Upper lobe of left lung (tissue), 6 donors: ENCODE measurements around the gene MTCL3.

Experiments
- ATAC-seq, 2 donors: fragments of 200-7000 bp; cut with Tn5 transposase; one replicate each; pipeline ENCODE4 v1.9.1; 2022; ENCODE audit warnings: mild to moderate bottlenecking in 2 of 2, moderate library complexity in 2 of 2; ENCODE audit not compliant: low FRiP score in 2 of 2
- DNase-seq, 2 donors: peaks; one replicate each; pipeline ENCODE4 v3.0.0-alpha.2; 2019 to 2020
- H3K27ac ChIP-seq, 4 donors: fragments of 200-600 bp; sonication (generic); one replicate each; pipeline ENCODE4 v1.5.1; 2016 to 2019
- H3K27me3 ChIP-seq, 4 donors: fragments of 200-600 bp; sonication (generic); one replicate each; pipeline ENCODE4 v1.5.1; 2017 to 2019
- H3K36me3 ChIP-seq, 4 donors: fragments of 200-600 bp; sonication (generic); one replicate each; pipeline ENCODE4 v1.5.1; 2016 to 2019
- H3K4me1 ChIP-seq, 4 donors: fragments of 200-600 bp; sonication (generic); one replicate each; pipeline ENCODE4 v1.5.1; 2018 to 2019
- H3K4me3 ChIP-seq, 4 donors: fragments of 200-600 bp; sonication (generic); one replicate each; pipeline ENCODE4 v1.5.1; 2017 to 2019; ENCODE audit warnings: mild to moderate bottlenecking in 2 of 4, moderate library complexity in 1 of 4
- H3K9me3 ChIP-seq, 4 donors: fragments of 200-600 bp; sonication (generic); one replicate each; pipeline ENCODE4 v1.5.1; 2018 to 2019
- EP300 ChIP-seq, 4 donors: sonication (generic); formaldehyde crosslinking; IDR thresholded peaks; one replicate each; pipeline ENCODE4 v1.5.1; 2017; ENCODE audit warnings: antibody characterized with exemption in 4 of 4, control low read depth in 2 of 4
- POLR2A ChIP-seq, 4 donors: fragments of 450-650 bp; IDR thresholded peaks; one replicate each; pipeline ENCODE4 v1.5.1; 2016 to 2017; ENCODE audit warnings: antibody characterized with exemption in 4 of 4, mild to moderate bottlenecking in 2 of 4
- POLR2AphosphoS5 ChIP-seq, 2 donors: sonication (generic); formaldehyde crosslinking; IDR thresholded peaks; one replicate each; pipeline ENCODE4 v1.5.1; 2017; ENCODE audit warnings: antibody characterized with exemption in 2 of 2
- WGBS, 2 donors: methylation state at CpG; one replicate each; pipeline ENCODE4 v1.1.5; 2017 to 2018; 5-methylcytosine and 5-hydroxymethylcytosine counted together
- TF ChIP-seq, protein P1 (sequence below), 6 experiments: fragments of 450-650 bp in 4 of 6; fragments of 200-600 bp in 2 of 6; sonication (generic) in 2 of 6; IDR thresholded peaks; one replicate each; pipeline ENCODE4 v1.5.1; 2016 to 2019; ENCODE audit warnings: antibody characterized with exemption in 6 of 6
- donor health status: DM: no; HTN: no; CAD: no; lungs with moderate emphysema.
- donor health status: DM: no; HTN: yes; CAD: no; lungs with severe emphysema.

Gene MTCL3

DNA sequence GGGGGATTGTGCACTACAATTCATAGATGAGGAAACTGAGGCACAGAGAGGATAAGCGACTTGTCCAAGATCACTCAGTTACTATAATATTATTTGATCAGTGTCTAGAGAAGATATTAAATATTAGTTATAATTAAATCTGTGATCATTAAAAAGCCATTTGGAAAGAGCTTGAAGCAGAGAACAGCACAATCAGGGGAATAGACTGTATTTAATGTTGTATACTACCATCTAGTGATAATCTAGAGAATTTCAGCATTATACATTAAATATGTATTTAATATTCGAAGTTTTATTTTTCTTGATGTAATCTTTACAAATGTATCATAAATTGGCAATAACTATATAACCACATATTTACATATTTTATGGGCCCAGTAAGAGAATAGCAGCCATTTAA is 20.1 kb upstream of the MTCL3 start:
- no peaks in the 10 kb centered on the region for H3K4me1 ChIP-seq
- TF ChIP-seq POLR2AphosphoS5 (IDR thresholded peaks at IDR 0.05) = no peak
- TF ChIP-seq, protein P1, sequence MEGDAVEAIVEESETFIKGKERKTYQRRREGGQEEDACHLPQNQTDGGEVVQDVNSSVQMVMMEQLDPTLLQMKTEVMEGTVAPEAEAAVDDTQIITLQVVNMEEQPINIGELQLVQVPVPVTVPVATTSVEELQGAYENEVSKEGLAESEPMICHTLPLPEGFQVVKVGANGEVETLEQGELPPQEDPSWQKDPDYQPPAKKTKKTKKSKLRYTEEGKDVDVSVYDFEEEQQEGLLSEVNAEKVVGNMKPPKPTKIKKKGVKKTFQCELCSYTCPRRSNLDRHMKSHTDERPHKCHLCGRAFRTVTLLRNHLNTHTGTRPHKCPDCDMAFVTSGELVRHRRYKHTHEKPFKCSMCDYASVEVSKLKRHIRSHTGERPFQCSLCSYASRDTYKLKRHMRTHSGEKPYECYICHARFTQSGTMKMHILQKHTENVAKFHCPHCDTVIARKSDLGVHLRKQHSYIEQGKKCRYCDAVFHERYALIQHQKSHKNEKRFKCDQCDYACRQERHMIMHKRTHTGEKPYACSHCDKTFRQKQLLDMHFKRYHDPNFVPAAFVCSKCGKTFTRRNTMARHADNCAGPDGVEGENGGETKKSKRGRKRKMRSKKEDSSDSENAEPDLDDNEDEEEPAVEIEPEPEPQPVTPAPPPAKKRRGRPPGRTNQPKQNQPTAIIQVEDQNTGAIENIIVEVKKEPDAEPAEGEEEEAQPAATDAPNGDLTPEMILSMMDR (IDR thresholded peaks at IDR 0.05) = peak in 4 of 6 experiments; percentile 16 to 43 (median 38)
- DNase-seq = no peak

DNA sequence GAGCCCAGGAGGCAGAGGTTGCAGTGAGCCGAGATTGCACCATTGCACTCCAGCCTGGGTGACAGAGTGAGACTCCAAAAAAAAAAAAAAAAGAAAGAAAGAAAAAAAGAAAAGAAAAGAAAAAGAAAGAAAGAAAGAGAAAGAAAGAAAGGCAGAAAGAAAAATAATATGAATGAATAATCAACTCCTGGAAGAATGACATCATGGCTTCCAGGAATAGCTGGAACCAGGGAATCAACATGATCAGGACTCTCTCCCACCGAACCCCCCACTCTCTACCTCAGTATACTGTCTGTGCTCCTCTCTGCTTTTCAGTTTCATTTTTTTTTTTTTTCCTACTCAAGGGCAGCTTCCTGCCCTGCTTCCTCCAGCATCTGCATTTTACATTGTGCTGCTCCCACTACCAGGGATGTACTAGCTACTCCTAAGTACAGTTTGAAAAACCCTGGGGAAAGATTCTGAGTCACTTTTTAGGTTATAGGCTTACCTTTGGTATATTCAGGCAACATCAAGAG is 19.7 kb upstream of the MTCL3 start:
- Histone ChIP-seq H3K27ac (no peak overlapping the region), H3K9me3 (no peaks in the 10 kb centered on the region), H3K27me3 (no peaks in the 10 kb centered on the region), H3K36me3 (no peaks in the 10 kb centered on the region), H3K4me3 (no peak overlapping the region), H3K4me1 (no peaks in the 10 kb centered on the region)
- ATAC-seq = no peak
- DNase-seq = no peak
- WGBS, 2 donors = 60 to 62% methylated on average over 2 of the region's 2 CpGs
- TF ChIP-seq EP300 (IDR thresholded peaks at IDR 0.05) (no peak), POLR2AphosphoS5 (IDR thresholded peaks at IDR 0.05) (no peak), POLR2A (IDR thresholded peaks at IDR 0.05) (no peak)
- TF ChIP-seq, protein P1 (IDR thresholded peaks at IDR 0.05) = no peak

More for the DNA sequence above, 20.1 kb upstream of the MTCL3 start:
- no peak overlapping the region for H3K4me3 ChIP-seq
- H3K27me3 ChIP-seq = no peaks in the 10 kb centered on the region
- 38 to 45% methylated on average over 2 of the region's 2 CpGs for WGBS, 2 donors
- H3K36me3 ChIP-seq = no peaks in the 10 kb centered on the region
- peak in 1 of 2 donors; percentile 67 for ATAC-seq
- H3K9me3 ChIP-seq = no peaks in the 10 kb centered on the region
- H3K27ac ChIP-seq = no peak overlapping the region

DNA sequence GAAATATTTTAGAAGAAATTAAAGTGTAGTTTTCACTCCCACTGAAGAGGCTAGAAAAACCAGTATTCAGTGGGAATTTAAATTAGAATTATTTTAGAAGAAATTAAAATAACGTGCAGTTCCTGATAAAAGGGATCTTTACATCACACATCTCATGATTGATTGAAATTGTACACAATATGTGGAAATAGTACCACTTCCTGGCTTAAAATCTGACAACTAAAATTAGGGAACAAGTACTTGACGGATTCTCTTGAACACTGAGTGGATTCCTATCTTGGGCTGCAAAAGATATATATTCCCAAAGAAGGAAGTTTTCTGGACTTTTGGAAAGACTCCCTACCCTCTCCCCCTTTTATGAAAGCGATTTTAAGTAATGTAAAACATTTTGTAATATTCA is 14.6 kb upstream of the MTCL3 start:
- H3K36me3 ChIP-seq = no peaks in the 10 kb centered on the region
- DNase-seq (no peak), ATAC-seq (no peak)
- WGBS, 2 donors = 33 to 43% methylated on average over 3 of the region's 3 CpGs
- H3K27ac ChIP-seq = no peak overlapping the region
- peaks cover 0 to 3% (median 2%) of the 10 kb centered on the region in 4 donors for H3K4me1 ChIP-seq
- no peak overlapping the region for H3K4me3 ChIP-seq
- no peaks in the 10 kb centered on the region for H3K27me3 ChIP-seq
- TF ChIP-seq EP300 (IDR thresholded peaks at IDR 0.05) = no peak
- no peak for TF ChIP-seq POLR2AphosphoS5 (IDR thresholded peaks at IDR 0.05)
- H3K9me3 ChIP-seq = no peaks in the 10 kb centered on the region

DNA sequence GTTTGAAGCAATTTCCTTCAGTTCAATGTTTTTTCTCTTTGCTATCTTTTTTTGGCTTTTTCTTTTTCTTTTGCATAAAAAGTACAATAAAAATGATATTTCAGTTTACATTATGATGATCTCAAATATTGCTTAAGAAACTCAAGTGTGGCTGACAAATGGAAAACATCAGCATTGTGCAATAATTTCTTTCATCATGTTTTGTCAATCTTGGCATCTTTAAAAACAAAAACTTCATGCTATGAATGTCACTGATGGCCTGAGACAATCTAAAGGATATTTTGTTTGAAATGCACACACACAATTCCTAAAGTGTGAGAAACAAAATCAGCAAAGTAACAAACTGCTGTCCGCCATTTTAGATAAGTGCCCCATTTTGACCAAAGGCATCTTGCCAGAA is 13.9 kb upstream of the MTCL3 start:
- TF ChIP-seq, protein P1 (IDR thresholded peaks at IDR 0.05) = no peak
- TF ChIP-seq POLR2AphosphoS5 (IDR thresholded peaks at IDR 0.05) = no peak
- TF ChIP-seq POLR2A (IDR thresholded peaks at IDR 0.05) = no peak
- no peak for TF ChIP-seq EP300 (IDR thresholded peaks at IDR 0.05)
- no peaks in the 10 kb centered on the region for H3K9me3 ChIP-seq
- peaks cover 0 to 3% (median 2%) of the 10 kb centered on the region in 4 donors for H3K4me1 ChIP-seq
- no peaks in the 10 kb centered on the region for H3K36me3 ChIP-seq
- no peaks in the 10 kb centered on the region for H3K27me3 ChIP-seq
- no peak overlapping the region for H3K4me3 ChIP-seq
- ATAC-seq (no peak), DNase-seq (no peak)
- H3K27ac ChIP-seq = no peak overlapping the region
- WGBS, 2 donors = 84 to 97% methylated on average over 1 of the region's 1 CpG

DNA sequence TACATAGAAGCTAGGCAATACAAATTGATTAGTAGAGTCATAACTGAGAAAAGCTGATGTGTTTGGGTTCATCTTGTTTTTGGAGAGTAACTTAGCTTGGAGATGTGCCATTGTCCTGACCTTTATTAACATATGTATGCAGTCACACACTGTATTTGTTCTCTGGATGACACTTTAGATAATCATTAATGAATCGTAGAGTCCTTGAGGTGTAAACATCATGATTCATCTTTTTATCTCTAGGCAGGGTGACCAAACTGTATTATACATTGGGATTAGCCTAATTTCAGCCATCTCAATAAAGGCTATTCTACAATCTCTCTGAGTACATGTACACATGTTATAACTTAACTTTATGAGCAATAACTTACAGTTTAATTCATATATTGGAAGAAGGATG is 3.6 kb upstream of the MTCL3 start:
- Histone ChIP-seq H3K27ac (no peak overlapping the region), H3K4me3 (no peak overlapping the region), H3K9me3 (no peaks in the 10 kb centered on the region), H3K27me3 (peaks cover 0 to 19% (median 8%) of the 10 kb centered on the region in 4 donors), H3K36me3 (no peaks in the 10 kb centered on the region), H3K4me1 (peaks cover 4 to 13% (median 9%) of the 10 kb centered on the region in 4 donors)
- DNase-seq = no peak
- ATAC-seq = no peak
- TF ChIP-seq POLR2A (IDR thresholded peaks at IDR 0.05) (no peak), EP300 (IDR thresholded peaks at IDR 0.05) (no peak), POLR2AphosphoS5 (IDR thresholded peaks at IDR 0.05) (no peak)
- TF ChIP-seq, protein P1 (IDR thresholded peaks at IDR 0.05) = no peak
- 68 to 73% methylated on average over 1 of the region's 1 CpG for WGBS, 2 donors
